HG03064 (cell line): Measurements from ENCODE around the gene TPPP2.

ENCODE experiments used
- ATAC-seq: cut with Tn5 transposase; IDR thresholded peaks from one replicate; pipeline ENCODE4 v1.9.1; 2021; ENCODE audit warnings: low read depth; ENCODE audit not compliant: unreplicated experiment

The TPPP2 gene

DNA sequence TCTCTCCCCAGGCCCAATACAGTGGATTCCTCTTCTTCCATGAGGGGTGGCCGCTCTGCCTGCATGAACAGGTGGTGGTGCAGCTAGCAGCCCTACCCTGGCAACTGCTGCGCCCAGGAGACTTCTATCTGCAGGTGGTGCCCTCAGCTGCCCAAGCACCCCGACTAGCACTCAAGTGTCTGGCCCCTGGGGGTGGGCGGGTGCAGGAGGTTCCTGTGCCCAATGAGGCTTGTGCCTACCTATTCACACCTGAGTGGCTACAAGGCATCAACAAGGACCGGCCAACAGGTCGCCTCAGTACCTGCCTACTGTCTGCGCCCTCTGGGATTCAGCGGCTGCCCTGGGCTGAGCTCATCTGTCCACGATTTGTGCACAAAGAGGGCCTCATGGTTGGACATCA is 43.9 kb downstream of the TPPP2 start:
- ATAC-seq = no peak

DNA sequence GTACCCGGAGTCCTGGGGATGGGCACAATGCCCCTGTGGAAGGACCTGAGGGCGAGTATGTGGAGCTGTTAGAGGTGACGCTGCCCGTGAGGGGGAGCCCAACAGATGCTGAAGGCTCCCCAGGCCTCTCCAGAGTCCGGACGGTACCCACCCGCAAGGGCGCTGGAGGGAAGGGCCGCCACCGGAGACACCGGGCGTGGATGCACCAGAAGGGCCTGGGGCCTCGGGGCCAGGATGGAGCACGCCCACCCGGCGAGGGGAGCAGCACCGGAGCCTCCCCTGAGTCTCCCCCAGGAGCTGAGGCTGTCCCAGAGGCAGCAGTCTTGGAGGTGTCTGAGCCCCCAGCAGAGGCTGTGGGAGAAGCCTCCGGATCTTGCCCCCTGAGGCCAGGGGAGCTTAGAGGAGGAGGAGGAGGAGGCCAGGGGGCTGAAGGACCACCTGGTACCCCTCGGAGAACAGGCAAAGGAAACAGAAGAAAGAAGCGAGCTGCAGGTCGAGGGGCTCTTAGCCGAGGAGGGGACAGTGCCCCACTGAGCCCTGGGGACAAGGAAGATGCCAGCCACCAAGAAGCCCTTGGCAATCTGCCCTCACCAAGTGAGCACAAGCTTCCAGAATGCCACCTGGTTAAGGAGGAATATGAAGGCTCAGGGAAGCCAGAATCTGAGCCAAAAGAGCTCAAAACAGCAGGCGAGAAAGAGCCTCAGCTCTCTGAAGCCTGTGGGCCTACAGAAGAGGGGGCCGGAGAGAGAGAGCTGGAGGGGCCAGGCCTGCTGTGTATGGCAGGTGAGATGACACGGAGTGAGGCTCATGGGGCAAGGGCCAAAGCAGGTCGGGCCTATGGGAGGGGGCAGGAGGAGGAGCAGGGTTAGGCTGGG is 44.6 kb downstream of the TPPP2 start:
- ATAC-seq = no peak

DNA sequence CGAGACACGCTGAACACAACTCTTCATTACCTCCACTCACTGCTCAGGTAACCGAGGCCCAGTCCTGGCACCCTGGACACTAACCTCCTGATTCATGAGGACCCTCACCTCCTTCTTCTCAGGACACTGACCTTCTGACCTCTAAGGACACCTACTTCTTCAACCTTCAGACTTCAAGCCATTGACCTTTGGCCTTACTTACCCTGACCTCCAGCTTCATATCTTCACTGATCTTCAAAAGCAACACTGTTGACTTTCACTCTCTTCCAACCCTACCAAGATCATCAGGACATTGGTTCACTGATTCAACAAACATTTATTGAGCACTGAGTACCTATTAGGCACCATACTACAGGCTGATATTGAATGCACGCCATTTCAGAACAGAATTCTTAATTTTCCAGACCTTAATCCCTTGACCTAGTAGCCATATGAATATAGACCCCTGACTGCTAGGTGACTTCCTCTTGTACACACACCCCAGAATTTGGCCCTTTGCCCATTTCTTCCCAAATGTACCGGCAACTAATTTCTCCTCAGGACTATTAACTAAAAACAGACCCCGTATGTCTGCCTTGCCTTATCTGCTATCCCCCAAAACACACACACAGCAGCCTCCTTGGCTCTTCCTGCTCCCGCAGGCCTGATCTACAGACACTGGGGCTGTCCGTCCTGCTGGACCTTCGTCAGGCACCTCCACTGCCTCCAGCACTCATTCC is 45.9 kb downstream of the TPPP2 start:
- no peak for ATAC-seq

DNA sequence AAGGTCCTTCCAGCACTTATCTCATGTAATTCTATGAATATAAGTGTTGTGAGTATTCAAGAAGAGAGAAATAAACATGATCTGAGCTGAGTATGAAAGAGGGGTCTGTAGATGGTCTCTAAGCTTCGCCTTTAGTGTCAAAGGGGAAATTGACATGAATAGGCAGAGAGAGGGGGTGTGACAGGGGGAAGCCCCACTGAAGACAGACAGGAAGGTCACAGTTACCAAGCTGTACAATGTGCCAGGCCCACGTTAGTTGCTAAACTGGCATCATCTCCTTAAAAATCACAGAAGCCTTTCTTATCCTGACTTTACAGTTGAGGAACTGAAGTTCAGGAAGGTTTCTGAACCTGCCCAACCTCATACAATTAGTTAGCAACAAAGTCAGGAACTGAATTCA is 47.7 kb downstream of the TPPP2 start:
- ATAC-seq = no peak

DNA sequence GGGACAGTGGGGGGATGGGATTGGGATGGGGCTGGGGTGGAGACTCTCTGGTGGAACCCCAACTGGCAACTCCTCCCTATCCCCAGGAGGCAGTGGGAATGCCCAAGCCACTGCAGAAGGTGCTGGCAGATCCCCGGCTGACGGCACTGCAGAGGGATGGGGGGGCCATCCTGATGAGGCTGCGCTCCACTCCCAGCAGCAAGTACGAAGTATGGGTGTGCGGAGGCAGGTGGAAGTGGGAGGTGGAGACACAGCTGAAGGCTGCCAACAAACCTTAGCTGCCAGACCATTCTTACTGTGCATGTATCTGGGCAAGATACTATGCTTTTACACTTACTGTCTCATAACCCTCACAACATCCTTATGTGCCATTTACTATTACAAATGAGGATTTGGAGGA is 48.3 kb downstream of the TPPP2 start:
- no peak for ATAC-seq

DNA sequence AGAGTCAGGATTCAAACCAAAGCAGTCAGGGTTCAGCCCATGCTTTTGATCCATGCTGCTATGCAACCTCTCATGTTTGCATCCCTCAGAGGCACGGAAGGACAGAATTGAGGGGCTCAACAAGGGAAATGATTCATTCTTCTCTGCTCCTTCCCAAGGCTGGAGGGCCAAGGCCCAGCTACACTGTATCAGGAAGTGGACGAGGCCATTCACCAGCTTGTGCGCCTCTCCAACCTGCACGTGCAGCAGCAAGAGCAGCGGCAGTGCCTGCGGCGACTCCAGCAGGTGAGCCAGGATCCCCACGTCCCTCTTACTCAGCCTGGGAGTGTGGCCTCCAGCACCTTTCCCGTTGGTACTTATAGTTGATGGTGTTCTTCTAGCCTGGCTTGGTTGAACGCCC is 48.7 kb downstream of the TPPP2 start:
- no peak for ATAC-seq

DNA sequence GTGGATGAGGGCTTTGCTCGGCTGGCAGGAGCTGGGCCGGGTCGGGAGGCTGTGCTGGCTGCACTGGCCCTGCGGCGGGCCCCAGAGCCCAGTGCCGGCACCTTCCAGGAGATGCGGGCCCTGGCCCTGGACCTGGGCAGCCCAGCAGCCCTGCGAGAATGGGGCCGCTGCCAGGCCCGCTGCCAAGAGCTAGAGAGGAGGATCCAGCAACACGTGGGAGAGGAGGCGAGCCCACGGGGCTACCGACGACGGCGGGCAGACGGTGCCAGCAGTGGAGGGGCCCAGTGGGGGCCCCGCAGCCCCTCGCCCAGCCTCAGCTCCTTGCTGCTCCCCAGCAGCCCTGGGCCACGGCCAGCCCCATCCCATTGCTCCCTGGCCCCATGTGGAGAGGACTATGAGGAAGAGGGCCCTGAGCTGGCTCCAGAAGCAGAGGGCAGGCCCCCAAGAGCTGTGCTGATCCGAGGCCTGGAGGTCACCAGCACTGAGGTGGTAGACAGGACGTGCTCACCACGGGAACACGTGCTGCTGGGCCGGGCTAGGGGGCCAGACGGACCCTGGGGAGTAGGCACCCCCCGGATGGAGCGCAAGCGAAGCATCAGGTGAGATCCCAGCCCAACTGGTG is 51.6 kb downstream of the TPPP2 start:
- no peak for ATAC-seq
